Measurements from ENCODE around the gene NOL9.

NOL9 gene

DNA sequence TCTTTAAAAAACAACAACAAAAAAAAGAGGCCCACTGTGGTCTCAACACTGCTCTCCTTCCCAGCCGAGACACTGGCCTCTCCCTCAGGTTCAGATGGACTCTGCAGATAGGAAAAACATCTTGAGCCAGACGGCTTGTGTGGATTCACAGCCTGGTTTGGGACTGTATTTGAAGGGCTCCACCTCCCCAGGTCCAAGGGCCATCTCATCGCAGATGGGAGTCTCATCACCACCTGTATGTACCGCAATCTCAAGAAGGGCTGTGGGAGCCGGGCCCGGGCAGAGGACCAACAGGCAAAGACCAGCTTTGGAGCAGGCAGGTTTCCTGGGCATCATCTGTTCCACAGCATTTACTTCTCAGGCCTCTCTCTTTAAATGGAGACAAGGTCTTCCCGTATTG, 35.7 kb upstream of the NOL9 start:
- no peak for DNase-seq (ENCODE audit: low read depth in 3 of 3)

DNA sequence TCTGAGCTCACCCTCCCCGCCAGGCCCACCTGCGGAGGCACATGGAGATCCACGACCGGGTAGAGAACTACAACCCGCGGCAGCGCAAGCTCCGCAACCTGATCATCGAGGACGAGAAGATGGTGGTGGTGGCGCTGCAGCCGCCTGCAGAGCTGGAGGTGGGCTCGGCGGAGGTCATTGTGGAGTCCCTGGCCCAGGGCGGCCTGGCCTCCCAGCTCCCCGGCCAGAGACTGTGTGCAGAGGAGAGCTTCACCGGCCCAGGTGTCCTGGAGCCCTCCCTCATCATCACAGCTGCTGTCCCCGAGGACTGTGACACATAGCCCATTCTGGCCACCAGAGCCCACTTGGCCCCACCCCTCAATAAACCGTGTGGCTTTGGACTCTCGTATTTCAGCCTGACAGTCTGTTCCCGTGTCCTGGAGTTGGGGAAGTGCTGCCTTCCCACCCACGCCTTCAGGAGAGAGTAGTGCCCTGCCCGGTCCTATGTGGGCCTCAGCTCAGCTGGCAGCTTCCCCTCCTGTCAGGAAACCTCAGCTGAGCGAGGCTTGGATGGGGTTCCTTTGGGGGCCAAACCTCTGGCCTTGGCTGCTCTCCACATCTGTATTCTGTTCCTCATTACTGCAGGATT, 34.7 kb upstream of the NOL9 start:
- DNase-seq (ENCODE audit: low read depth in 3 of 3) = no peak

- DNase-seq (ENCODE audit: low read depth in 3 of 3) = no peak
Measured at GRCh38 chr1:6588128-6588892, 34.0 kb upstream of the NOL9 start.

DNA sequence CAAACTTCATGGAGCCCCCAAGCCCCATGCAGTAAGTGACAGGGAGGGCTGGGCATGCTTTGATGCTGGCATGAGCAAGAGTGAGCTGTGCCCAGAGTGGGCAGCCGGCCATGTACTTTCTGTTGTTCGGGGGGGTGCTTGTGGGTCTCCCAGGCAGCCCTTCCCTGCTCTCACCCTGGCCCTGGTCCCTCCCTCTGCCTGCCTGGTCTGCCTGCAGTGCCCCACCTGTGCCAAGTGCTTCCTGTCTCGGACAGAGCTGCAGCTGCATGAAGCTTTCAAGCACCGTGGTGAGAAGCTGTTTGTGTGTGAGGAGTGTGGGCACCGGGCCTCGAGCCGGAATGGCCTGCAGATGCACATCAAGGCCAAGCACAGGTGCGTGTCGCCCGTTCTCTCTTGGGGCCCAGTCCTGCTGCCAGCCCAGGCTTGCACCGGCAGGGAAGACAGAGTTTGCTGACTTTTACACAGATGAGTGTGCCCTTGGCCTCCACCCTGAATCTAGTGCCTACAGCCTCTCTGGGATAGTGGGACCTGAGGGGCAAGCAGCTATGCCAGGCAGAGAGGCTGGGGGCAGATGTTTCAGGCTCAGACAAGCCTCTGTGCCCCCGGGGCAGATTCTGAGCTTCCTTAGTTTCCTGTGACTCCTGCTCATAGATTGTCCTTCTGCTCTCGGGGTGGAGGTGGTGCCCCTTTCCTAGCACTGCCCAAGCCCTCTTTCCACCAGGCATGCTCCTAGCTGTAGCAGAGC, 33.1 kb upstream of the NOL9 start:
- no peak for DNase-seq (ENCODE audit: low read depth in 3 of 3)

DNA sequence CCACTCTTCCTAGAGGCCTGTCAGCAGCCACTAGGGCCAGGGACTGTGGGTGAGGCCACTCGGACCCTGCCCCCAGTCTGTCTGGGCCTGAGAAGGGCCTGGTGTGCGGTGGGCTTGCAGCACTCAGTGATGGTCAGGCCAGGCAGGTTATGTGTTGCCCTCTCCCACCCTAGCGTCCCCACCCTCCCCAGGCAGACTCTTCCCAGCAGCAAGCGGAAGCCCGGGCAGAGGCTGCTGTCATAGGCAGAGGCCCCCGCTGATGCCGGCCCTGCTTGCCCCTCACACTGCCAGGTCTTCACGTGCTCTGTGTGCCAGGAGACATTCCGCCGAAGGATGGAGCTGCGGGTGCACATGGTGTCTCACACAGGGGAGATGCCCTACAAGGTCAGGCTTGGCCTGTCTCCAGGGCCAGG, 32.1 kb upstream of the NOL9 start:
- DNase-seq (ENCODE audit: low read depth in 3 of 3) = no peak

- no peak for DNase-seq (ENCODE audit: low read depth in 3 of 3)
Measured at GRCh38 chr1:6585841-6586240, 31.5 kb upstream of the NOL9 start.

DNA sequence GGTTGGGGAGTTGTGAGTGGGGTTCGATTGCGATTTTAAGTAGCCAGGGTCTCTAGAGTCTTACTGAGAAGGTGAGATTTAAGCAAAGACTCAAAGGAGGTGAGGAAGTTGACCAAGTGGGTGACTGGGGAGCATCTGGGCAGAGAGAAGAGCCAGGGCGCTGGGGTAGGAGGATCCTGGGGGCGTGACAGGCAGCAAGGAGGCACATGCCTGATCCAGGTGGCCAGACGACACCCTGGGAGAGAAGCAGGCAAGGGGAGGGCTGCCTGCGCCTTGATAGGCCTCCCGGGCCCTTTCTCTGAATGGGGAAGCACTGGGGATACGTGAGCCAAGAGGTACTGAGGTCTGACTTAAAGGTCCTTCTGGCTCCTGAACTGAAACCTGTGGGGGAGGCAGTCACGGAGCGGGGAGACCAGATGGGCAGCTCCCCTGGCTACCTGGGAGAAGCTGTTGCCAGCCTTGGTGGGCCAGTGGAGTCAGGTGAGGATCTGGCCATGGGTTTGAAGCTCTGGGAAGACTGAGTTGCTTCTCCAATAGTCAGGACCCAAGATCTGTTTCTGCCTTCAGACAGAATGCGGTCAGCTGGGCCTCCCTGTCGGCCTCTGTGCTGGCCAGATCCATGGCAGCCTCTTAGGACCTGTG, 30.9 kb upstream of the NOL9 start:
- no peak for DNase-seq (ENCODE audit: low read depth in 3 of 3)

- DNase-seq (ENCODE audit: low read depth in 3 of 3) = no peak
Measured at GRCh38 chr1:6584126-6585080, 30.1 kb upstream of the NOL9 start.

GRCh38 chr1:6582370-6582769, 28.1 kb upstream of the NOL9 start:
- DNase-seq (ENCODE audit: low read depth in 3 of 3) = no peak

DNA sequence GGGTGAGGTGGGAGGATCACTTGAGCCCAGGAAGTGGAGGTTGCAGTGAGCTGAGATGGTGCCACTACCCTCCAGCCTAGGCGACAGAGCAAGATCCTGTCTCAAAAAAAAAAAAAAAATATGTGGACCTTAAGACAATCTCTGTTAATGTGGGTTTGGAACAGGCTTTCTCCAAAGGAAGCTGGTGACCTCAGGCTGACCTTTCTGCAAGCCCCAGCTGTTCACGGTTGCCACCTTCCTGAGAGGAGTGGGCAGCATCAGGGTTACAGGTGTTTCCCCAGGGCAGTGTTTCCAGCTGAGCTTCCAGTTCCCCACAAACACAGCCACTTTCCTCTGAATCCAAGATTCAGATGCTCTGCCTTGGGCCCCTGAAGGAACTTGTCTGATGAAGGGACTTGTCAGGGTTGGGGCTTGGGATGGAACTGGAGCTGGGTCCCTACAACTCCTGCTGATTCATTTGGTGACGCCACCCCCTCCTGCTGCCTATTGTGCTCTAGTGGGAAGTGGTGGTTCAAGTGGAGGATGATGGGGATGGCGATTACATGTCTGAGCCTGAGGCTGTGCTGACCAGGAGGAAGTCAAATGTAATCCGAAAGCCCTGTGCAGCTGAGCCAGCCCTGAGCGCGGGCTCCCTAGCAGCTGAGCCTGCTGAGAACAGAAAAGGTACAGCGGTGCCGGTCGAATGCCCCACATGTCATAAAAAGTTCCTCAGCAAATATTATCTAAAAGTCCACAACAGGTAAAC, 27.4 kb upstream of the NOL9 start:
- no peak for DNase-seq (ENCODE audit: low read depth in 3 of 3)

- no peak for DNase-seq (ENCODE audit: low read depth in 3 of 3)
Measured at GRCh38 chr1:6580593-6581409, 26.5 kb upstream of the NOL9 start.

DNA sequence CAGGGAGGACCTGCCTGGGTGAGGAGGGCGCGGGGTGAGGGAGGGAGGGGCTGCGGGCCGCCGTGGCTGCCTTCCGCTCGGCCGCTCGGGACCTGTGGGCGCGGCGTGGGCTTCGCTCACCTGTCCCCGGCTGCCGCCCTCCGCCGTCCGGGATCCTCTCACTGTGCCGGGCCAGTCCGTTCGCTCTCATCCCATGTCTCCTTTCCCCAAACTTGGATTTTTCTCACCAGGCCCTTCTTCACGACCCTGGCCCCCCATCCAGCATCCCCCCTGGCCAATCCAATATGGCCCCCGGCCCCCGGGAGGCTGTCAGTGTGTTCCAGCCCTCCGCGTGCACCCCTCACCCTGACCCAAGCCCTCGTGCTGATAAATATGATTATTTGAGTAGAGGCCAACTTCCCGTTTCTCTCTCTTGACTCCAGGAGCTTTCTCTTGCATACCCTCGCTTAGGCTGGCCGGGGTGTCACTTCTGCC, 25.8 kb upstream of the NOL9 start:
- no peak for DNase-seq (ENCODE audit: low read depth in 3 of 3)

- DNase-seq (ENCODE audit: low read depth in 3 of 3) = peak; percentile 91 to 93 (median 93)
Measured at GRCh38 chr1:6579374-6580118, 25.2 kb upstream of the NOL9 start, which contains the start of gene ZBTB48. Gene ZBTB48, plus strand, starts transcription at chr1:6579994. Its CDS starts 616 bp downstream, at chr1:6580610.

GRCh38 chr1:6578624-6579373, 24.5 kb upstream of the NOL9 start:
- DNase-seq (ENCODE audit: low read depth in 3 of 3) = no peak

DNA sequence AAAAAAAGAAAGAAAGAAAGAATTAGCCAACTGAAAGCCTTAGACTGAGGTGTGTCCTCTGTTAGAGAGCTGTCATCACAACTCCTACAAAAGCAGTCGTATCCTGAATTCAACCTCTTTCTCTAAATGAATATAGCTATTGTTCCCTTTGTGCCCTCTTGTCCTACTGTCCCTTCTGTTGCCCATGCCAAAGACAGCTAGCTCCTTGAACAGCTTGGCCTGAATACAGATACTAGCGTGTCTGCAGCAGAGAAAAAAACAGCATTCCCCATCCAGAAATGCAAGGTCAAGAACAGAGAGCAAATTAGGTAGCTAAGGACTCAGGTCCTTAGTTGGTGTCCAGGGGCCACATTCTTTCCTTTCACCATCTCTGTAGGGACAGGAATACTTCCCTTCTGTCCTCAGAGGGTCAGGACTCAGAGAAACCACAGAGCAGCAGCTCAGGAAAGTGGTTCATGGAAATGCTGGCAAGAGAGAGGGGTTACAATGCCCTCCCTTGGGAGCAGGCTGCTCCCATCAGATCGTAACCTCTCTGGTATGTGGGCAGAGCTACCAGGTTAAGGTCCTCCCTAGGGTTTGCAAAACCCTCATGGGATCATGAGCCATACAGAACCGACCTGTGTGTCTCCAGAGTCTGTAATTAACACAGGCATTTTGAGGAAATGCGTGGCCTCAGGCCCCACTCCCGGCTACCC, 23.7 kb upstream of the NOL9 start:
- DNase-seq (ENCODE audit: low read depth in 3 of 3) = no peak

GRCh38 chr1:6574818-6575217, 20.5 kb upstream of the NOL9 start:
- no peak for DNase-seq (ENCODE audit: low read depth in 3 of 3)

- no peak for DNase-seq (ENCODE audit: low read depth in 3 of 3)
Measured at GRCh38 chr1:6574025-6574620, 19.8 kb upstream of the NOL9 start.
